ENCODE data around the gene COPS7A.
"Not testable (repeated sequence)": the region's sequence is repeated elsewhere in the genome, so short reads cannot be mapped to it uniquely, and the experiment has no call there.

GRCh38 chr12:6708351-6708750, 15.5 kb upstream of the COPS7A start:
- TF ChIP-seq POLR2A, CTCF (IDR thresholded peaks at IDR 0.05): not testable (repeated sequence)
